Measurements from ENCODE around the gene NENF.

Gene NENF

GRCh38 chr1:212432272-212432660, 454 bp upstream of the NENF start:
- no peak for DNase-seq

GRCh38 chr1:212433577-212434462, 1.1 kb downstream of the NENF start:
- no peak for DNase-seq

GRCh38 chr1:212434992-212435391, 2.3 kb downstream of the NENF start:
- no peak for DNase-seq

- DNase-seq, result no peak
These were observed 4.6 kb downstream of the NENF start for GRCh38 chr1:212437179-212437798.

- DNase-seq, result no peak
These were observed 6.1 kb downstream of the NENF start for GRCh38 chr1:212438831-212439237.

GRCh38 chr1:212440419-212440818, 7.7 kb downstream of the NENF start:
- DNase-seq, result no peak

GRCh38 chr1:212442408-212442807, 9.7 kb downstream of the NENF start:
- DNase-seq, result no peak

GRCh38 chr1:212446333-212446732, 13.6 kb downstream of the NENF start:
- DNase-seq, result no peak

GRCh38 chr1:212447478-212447877, 14.8 kb downstream of the NENF start:
- no peak for DNase-seq

GRCh38 chr1:212450331-212450881, 17.7 kb downstream of the NENF start:
- DNase-seq, result no peak

GRCh38 chr1:212451416-212452322, 18.9 kb downstream of the NENF start:
- no peak for DNase-seq

GRCh38 chr1:212452323-212453155, 19.8 kb downstream of the NENF start:
- DNase-seq, result no peak

GRCh38 chr1:212453156-212453857, 20.6 kb downstream of the NENF start:
- no peak for DNase-seq

GRCh38 chr1:212454741-212455140, 22.0 kb downstream of the NENF start:
- DNase-seq, result no peak

- DNase-seq, result no peak
These were observed 22.7 kb downstream of the NENF start for GRCh38 chr1:212455401-212455800.

- no peak for DNase-seq
These were observed 23.2 kb downstream of the NENF start for GRCh38 chr1:212455803-212456528.

GRCh38 chr1:212457740-212458338, 25.1 kb downstream of the NENF start:
- DNase-seq, result no peak

GRCh38 chr1:212458817-212459216, 26.1 kb downstream of the NENF start:
- no peak for DNase-seq

GRCh38 chr1:212459656-212460055, 26.9 kb downstream of the NENF start:
- DNase-seq, result no peak

GRCh38 chr1:212460376-212460775, 27.7 kb downstream of the NENF start:
- DNase-seq, result no peak
